ENCODE data around the gene DPP10. TPM values are rescaled to one million over a fixed set of nuclear protein-coding genes. Genes with fewer than 3 reads are reported as not detected.

The DPP10 gene
- total and polyA plus RNA-seq, 8 donors: 0.68 to 8.2 (median 4.7) TPM

DNA sequence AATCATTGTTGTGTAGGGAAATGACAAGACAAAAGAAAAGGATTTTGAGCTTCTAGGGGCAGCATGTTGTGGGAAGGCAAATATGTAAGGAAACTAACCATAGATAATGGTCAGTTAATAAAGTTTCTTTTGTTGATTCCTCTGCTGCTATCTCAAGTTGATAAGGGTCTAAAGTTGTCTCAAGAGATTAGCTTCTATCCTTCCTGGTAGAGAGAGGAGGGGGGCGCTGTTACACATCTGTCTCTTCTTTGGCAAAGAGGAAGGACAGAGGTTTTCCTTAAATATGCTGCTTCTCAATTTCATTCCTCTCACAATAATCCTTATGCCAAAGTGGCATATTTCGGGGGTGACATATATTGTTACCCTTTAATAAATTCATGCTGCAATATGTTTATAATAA lies 944.0 kb downstream of the DPP10 start:
- peaks cover 0 to 28% of the 10 kb centered on the region in 2 donors for H3K9me3 ChIP-seq
- no peaks in the 10 kb centered on the region for H3K36me3 ChIP-seq
- intact Hi-C loops (cut with DNase I): no loop called here
- DNase-seq (no peak), ATAC-seq (no peak)
- H3K27ac ChIP-seq: no peak overlapping the region
- H3K27me3 ChIP-seq: no peaks in the 10 kb centered on the region
- H3K4me1 ChIP-seq: no peaks in the 10 kb centered on the region
- no peak overlapping the region for H3K4me3 ChIP-seq
- TF ChIP-seq CTCF (IDR thresholded peaks at IDR 0.05): no peak

DNA sequence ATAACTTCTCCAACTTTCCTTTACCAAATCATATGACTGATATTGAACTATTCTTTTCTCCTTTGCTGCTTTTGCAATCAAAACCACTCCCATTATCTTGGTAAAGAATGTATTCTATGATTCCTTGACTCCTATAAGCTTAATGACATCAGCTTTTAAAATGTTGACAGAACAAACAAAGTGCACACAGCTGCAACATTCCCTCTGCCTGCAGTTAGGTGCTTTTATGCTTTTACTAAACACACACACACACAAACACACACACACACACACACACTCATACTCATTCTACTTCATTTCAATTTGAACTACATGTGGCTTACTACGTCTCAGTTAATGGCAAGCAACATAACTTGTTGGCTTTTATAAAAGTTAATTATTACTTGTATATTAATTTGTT lies 946.6 kb downstream of the DPP10 start:
- no peaks in the 10 kb centered on the region for H3K36me3 ChIP-seq
- H3K27ac ChIP-seq: no peak overlapping the region
- peak; percentile 58 for ATAC-seq
- intact Hi-C loops (cut with DNase I): no loop called here
- TF ChIP-seq CTCF (IDR thresholded peaks at IDR 0.05): no peak
- no peak overlapping the region for H3K4me3 ChIP-seq
- no peaks in the 10 kb centered on the region for H3K27me3 ChIP-seq
- no peaks in the 10 kb centered on the region for H3K4me1 ChIP-seq
- peaks cover 0 to 8% of the 10 kb centered on the region in 2 donors for H3K9me3 ChIP-seq
- DNase-seq: peak in 1 of 4 donors; percentile 7

GRCh38 chr2:115389898-115390565 lies 947.6 kb downstream of the DPP10 start:
- intact Hi-C loops (cut with DNase I): no loop called here
- Histone ChIP-seq H3K27ac (no peak overlapping the region), H3K4me3 (no peak overlapping the region), H3K27me3 (no peaks in the 10 kb centered on the region), H3K9me3 (peaks cover 0 to under 1% of the 10 kb centered on the region in 2 donors), H3K4me1 (no peaks in the 10 kb centered on the region), H3K36me3 (no peaks in the 10 kb centered on the region)
- ATAC-seq (no peak), DNase-seq (peak in 2 of 4 donors; percentile 46 to 54)
- TF ChIP-seq CTCF (IDR thresholded peaks at IDR 0.05): no peak

DNA sequence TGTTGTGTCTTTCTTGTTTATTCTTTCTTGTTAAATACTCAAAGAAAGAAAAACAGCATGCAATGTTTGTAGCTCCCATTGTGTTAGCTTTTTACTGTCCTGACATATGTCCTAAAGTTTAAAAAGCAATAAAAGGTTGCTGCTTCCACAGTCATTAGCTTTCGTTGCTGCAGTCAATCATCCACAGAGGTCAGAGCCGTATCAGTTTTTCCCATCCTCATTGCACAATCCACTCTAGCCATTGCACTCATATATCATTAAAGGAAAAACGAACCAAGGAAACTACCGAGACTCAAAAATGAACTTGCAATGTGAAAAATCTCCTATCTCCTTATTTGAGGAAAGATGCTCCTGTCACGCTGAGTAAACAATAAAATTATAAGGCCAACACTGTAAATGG lies 954.1 kb downstream of the DPP10 start:
- Histone ChIP-seq H3K4me1 (no peaks in the 10 kb centered on the region), H3K36me3 (no peaks in the 10 kb centered on the region), H3K4me3 (no peak overlapping the region), H3K27me3 (no peaks in the 10 kb centered on the region), H3K9me3 (peaks cover 0 to 12% of the 10 kb centered on the region in 2 donors), H3K27ac (no peak overlapping the region)
- ATAC-seq (no peak), DNase-seq (no peak)
- intact Hi-C loops (cut with DNase I): no loop called here
- no peak for TF ChIP-seq CTCF (IDR thresholded peaks at IDR 0.05)

DNA sequence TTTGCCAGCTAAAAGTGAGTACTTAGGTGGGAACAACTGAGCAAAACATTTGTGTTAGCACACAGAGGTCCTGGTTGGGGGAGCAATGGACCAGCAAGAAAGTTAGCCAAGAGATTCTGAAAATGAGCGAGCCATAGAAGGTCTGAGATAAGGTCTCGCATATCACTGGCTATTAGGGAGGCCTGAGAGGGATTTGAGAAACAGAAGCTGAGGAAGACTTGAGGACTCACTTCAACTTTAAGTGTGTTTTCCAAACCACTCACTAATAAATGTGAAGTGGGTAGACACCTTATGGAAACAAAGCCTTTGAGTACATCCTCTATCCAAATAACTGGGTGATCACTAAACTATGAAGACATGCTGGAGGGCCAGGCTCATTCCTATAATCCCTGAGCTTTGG lies 958.5 kb downstream of the DPP10 start:
- ATAC-seq: peak; percentile 88
- DNase-seq: no peak
- Histone ChIP-seq H3K4me1 (no peaks in the 10 kb centered on the region), H3K36me3 (no peaks in the 10 kb centered on the region), H3K27me3 (no peaks in the 10 kb centered on the region), H3K9me3 (peaks cover 0 to 15% of the 10 kb centered on the region in 2 donors), H3K4me3 (no peak overlapping the region), H3K27ac (no peak overlapping the region)
- no peak for TF ChIP-seq CTCF (IDR thresholded peaks at IDR 0.05)
- intact Hi-C loops (cut with DNase I): no loop called here

All from left lung (tissue), 10 donors.